GM19035 (cell line): ENCODE results near the gene TAAR5.
"Not testable (repeated sequence)": the region's sequence is repeated elsewhere in the genome, so short reads cannot be mapped to it uniquely, and the experiment has no call there.

ENCODE experiments used
- ATAC-seq: cut with Tn5 transposase; IDR thresholded peaks from one replicate; pipeline ENCODE4 v1.9.1; 2021; ENCODE audit not compliant: unreplicated experiment

Gene TAAR5

DNA sequence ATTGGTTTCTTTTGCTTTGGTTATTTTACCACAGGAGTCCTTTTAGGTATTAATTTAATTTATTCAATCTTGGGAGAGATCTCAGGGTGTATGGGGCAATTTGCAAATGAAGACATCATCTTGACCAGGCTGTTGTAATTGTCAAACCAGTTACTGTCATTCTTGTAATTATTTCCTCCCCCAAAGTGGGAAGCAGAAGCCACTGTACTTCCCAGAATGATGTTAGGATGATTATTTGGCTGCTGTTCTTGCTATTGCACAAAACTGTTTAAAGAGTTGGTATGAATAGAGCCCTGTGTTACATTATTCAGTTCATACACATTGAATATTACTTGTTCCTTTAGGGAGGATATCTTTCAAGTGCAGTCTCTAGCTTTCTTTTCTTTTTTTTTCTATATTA is 17.8 kb downstream of the TAAR5 start:
- no peak for ATAC-seq

DNA sequence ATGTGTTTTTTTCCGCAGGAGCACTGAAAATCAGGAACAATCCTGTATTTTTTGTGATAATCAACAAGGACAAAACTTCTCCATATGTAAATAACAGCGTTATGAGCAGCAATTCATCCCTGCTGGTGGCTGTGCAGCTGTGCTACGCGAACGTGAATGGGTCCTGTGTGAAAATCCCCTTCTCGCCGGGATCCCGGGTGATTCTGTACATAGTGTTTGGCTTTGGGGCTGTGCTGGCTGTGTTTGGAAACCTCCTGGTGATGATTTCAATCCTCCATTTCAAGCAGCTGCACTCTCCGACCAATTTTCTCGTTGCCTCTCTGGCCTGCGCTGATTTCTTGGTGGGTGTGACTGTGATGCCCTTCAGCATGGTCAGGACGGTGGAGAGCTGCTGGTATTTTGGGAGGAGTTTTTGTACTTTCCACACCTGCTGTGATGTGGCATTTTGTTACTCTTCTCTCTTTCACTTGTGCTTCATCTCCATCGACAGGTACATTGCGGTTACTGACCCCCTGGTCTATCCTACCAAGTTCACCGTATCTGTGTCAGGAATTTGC is 19.2 kb downstream of the TAAR5 start, which contains the start of gene TAAR6:
Gene TAAR6, plus strand, starts transcription at position 102 of the 557 bp plus-strand sequence. Its CDS starts 0 bp downstream, at position 102.
- no peak for ATAC-seq

DNA sequence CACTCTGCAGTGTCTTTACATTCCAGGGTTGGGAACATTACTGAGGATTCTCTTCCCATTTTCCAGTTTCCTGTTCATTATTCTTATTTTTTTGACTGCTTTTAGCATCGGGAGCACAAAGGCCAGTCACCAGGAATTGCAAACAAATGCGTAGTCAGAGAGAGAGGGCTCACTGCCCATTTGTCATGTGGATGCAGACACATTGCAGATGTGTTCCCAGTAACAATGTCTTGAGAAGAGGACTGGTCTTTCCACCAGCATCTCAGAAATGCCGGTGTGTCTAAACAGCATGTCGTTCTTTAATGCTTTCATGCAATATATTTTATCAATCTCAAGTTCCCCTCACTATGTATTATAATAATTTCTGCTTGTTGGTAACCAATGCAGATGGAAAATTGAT is 20.4 kb downstream of the TAAR5 start:
- no peak for ATAC-seq

DNA sequence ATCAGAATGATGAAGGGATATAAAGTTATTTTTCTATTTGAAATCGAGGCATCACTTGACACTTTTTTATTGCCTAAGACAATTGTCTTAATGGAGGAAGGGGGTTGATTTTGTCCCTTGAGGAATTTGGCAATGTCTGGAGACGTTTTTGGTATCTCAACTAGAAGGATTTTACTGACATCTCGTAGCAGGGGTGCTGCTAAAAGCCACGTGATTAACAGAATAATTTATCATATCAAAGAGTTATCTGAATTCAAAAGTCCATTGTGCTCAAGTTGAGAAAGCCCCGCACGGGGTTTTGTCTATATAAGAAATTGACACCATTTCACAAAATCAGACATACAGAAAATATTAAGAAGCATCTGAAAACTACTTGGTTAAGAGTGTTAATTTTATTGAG is 20.9 kb downstream of the TAAR5 start:
- no peak for ATAC-seq

DNA sequence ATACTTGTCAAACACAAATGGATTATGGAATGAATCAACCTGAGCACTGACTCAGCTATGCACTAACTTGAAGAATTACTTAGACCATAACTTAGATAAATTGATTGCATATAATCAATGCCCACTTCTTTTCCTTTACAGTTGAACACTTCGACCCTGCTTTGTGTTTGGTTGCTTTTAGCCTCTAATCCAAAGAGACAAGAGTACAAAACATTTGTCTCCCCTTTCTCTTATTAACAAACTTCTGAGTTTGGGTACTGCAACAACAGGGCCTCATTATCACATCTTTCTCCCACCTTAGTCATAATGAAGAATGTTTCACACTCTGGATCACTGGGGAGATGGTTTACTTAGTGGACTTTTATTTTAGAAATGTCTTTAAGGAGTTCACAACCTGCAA is 22.0 kb downstream of the TAAR5 start:
- ATAC-seq = no peak

DNA sequence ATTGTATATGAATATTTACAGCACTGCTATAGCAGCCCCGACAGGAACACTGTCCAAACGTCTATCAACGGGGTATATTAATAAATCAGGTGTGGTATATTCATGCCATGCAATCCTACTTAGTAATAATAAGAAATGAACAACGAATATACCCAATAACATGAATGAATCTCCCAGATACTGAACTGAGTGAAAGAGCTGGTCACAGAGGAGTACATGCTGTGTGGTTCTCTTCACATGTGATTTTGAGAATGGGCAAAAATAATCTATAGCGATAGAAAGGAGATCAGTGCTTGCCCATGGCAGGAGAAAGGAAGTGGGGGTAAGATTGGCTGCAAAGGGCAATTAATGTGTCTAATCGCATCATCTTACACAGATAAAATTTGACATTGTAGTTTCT is 23.1 kb downstream of the TAAR5 start:
- no peak for ATAC-seq

DNA sequence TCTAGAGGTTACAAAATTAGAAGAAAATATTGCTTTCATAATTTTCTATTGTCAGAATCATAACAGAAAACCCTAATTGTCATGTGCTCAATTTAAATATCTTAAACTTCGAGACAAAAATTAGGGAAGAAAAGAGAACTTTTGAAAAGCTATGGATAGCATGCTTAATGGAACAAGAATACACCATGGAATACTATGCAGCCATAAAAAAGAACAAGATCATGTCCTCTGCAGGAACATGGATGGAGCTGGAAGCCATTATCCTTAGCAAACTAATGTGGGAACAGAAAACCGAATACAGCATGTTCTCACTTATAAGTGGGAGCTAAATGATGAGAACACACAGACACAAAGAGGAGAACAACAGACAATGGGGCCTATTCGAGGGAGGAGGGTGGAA is 29.5 kb downstream of the TAAR5 start:
- not testable (repeated sequence) for ATAC-seq

DNA sequence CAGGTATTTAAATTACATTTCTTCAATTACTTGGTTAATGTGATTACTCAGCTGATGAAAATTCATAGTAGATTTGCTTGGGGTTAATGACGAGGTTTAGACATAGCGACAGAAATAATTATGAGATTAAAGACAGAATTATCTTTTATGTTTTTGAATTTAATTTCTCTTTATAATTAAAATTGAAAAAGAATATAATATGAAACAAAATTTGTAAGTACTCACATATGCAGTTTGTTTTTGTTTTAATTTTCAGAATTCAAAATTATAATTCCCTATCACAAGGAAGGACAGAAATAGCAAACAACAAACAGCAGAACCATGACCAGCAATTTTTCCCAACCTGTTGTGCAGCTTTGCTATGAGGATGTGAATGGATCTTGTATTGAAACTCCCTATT is 37.2 kb downstream of the TAAR5 start, which contains the start of gene TAAR8:
Gene TAAR8, plus strand, starts transcription at position 301 of the 400 bp plus-strand sequence. Its CDS starts 21 bp downstream, at position 322.
- ATAC-seq = no peak

DNA sequence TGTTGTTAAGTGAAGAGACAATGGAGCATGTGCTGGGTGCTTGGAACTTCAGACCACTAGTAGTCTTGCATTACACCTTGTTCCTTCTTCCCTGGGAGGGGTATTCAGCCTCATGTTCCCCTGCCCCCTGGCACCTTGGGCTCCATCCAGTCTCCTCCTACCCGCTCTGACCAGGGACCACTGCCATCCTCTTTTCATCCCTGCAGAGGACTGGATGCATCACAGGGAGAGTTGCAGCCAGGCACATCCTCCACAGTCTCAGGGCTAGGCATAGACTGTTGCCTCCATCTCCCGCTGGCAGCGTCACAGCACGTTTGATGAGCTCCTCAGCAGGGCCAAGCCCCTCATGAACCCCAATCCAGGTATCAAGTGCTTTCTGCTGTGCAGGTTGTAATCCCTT is 38.3 kb downstream of the TAAR5 start:
- ATAC-seq = no peak

DNA sequence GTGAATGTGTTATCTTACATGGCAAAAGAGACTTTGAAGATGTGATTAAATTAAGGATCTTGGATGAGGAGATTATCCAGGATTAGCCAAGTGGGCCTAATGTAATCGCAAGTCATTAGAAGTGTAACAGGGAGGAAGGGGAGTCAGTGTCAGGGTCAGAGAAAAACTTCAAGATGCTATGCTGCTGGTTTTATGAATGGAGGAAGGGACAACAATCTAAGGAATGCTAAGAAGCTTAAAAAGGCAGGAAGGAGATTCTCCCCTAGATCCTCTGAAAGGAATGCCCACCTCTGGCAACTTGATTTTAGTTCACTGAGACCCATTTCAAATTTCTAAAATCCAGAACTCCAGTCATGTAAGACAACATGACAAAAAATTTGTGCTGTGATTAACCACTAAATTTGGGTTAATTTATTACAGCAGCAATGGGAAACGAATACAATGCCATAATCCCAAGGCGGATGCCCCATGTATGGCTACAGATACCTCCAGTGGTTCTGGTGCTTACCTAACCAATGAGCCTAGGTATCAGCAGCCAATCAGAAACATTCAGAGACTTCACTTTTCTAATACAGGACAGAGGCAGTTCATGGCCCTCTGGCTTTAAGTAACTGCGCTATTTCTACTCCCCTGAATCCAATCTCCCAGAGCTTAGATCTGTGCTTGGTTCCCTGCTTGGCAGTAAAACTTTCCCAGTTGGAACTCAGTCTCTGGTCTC is 40.6 kb downstream of the TAAR5 start:
- no peak for ATAC-seq

DNA sequence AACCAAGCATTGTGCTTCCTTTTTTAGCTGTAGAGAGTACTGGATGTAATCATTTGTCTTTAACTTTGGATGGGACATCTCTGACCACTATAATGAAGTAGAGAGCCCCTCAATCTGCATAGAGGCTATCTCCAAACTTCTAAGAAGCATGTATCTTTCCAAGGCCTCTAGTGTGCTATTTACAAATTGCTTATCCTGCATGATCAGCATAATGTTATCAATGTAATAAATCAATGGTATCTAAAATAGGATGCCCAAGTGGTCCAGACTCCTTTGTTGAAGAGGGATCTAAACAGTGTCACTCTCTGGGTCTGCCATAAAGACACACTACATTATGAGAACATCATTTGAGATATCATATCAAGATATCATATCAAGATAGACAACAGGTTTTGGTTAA is 44.7 kb downstream of the TAAR5 start:
- no peak for ATAC-seq
